ENCODE measurements around the gene RAPSN.

DNA sequence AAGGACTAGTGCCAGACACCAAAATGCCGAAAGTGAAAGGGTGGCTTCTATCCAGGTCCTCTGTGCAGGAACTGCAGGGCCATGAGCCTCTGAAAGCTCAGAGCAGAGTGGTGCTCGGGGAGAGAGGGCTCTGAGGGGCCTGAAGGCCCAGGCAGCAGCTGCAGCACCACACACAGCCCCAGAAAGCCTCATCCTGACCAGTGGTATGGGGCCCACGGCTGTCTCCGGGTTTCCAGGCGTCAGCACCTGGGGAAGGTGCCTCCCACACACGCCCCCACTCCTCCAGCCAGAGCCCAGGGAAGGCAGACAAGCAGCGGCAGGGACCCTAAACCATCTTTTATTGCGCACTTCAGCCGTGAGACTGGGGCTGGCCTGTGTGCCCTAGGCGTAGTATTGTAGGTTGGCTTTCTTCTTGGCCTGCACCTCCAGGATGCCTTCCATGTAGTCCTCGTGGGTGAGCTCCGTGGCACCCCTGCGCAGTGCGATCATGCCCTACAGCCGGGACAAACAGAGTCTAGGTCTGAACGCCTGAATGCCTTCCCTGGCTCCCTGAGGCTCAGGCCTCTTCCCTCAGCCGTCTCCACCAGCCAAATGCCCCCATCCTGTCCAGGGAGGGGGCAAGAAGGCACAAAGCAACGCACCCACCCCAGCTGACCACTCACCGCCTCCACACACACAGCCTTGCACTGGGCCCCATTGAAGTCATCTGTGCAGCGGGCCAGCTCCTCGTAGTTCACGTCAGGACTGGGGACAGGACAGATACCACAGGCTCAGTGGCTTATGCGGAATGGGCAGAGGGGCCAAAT lies 30.3 kb downstream of the RAPSN start:
- TF ChIP-seq CTCF (IDR thresholded peaks at IDR 0.05; ENCODE audit: low read length) (no peak), EZH2 (IDR thresholded peaks at IDR 0.05; ENCODE audit: borderline replicate concordance, low read length) (no peak)

All from OCI-LY1 (cell line).